Measurements from ENCODE around the gene BRME1. TPM values are rescaled to one million over a fixed set of nuclear protein-coding genes. Genes with fewer than 3 reads are reported as not detected.

The BRME1 gene
- total and polyA plus RNA-seq, 2 of the 13 experiments (the other 11 are each of a cell fraction or from before 2014, with no cell fraction given), result 0.74 to 1.5 TPM

- peak; percentile 50; the same call in 1 of the 2 replicates for TF ChIP-seq SAFB2 (CRISPR knock-in tag; IDR thresholded peaks at IDR 0.05; ENCODE audit: borderline replicate concordance, low read depth)
- TF ChIP-seq ZBTB26 (CRISPR knock-in tag; IDR thresholded peaks at IDR 0.05; ENCODE audit: borderline replicate concordance), result no peak
- TF ChIP-seq ZNF136 (CRISPR knock-in tag; IDR thresholded peaks at IDR 0.05; ENCODE audit: low read depth), result no peak; the same call in 1 of the 2 replicates
- peak; percentile 53; the same call in 1 of the 2 replicates for TF ChIP-seq ZNF770 (CRISPR knock-in tag; IDR thresholded peaks at IDR 0.05)
- TF ChIP-seq ZNF598 (CRISPR knock-in tag; IDR thresholded peaks at IDR 0.05; ENCODE audit: borderline replicate concordance), result peak; percentile 55; the same call in 1 of the 2 replicates
- peak; percentile 46; the same call in 1 of the 2 replicates for TF ChIP-seq DRAP1 (CRISPR knock-in tag; IDR thresholded peaks at IDR 0.05)
- 0 out of 2 replicates have a peak, but pooled peaks have one; percentile 12 for TF ChIP-seq E2F5 (CRISPR knock-in tag; conservative IDR thresholded peaks at IDR 0.05)
- peak; percentile 23; the same call in 1 of the 2 replicates for TF ChIP-seq SMAD3 (CRISPR knock-in tag; IDR thresholded peaks at IDR 0.05)
- no peak for TF ChIP-seq ZNF44 (CRISPR knock-in tag; IDR thresholded peaks at IDR 0.05)
- TF ChIP-seq PHF21A (CRISPR knock-in tag; IDR thresholded peaks at IDR 0.05), result peak; percentile 71
- TF ChIP-seq TFDP2 (CRISPR knock-in tag; IDR thresholded peaks at IDR 0.05), result peak; percentile 62
- TF ChIP-seq ZNF407 (CRISPR knock-in tag; IDR thresholded peaks at IDR 0.05; ENCODE audit: not compliant biosample characterization), result peak; percentile 86
These were observed 72.3 kb downstream of the BRME1 start (continued) for GRCh38 chr19:13833330-13834243.
